ENCODE measurements around the gene TCERG1L. TPM values are rescaled to one million over a fixed set of nuclear protein-coding genes. Genes with fewer than 3 reads are reported as not detected.

The TCERG1L gene
- polyA plus RNA-seq, 3 donors from 2014 or later = not detected

DNA sequence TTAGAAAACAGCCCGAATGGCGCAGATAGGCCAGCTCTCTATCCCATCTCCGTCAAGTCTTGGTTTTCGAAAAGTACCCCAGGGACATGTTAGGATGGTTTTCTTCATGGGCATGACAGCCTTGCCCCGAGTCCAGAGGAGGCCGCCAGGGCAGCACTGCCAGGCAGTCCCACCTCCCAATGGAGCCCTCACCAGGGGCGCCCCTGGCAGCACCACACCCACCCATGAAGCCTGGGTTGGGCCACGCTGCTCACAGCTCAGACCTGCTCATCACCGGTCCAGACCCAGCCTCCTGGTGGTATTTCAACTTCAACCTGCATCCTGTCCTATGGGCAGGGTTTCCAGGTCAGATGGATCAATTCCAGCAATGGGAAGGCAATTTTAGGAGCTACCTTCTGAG, 53.3 kb downstream of the TCERG1L start:
- no peak for DNase-seq
- no peak overlapping the region for H3K4me3 Mint-ChIP-seq
- no peaks in the 10 kb centered on the region for H3K9me3 Mint-ChIP-seq
- H3K4me1 Mint-ChIP-seq = no peaks in the 10 kb centered on the region
- H3K36me3 Mint-ChIP-seq = no peaks in the 10 kb centered on the region
- peaks cover 3 to 8% (median 5%) of the 10 kb centered on the region in 3 donors for H3K27me3 Mint-ChIP-seq (ENCODE audit: low read depth in 3 of 3)
- H3K27ac Mint-ChIP-seq = no peak overlapping the region

DNA sequence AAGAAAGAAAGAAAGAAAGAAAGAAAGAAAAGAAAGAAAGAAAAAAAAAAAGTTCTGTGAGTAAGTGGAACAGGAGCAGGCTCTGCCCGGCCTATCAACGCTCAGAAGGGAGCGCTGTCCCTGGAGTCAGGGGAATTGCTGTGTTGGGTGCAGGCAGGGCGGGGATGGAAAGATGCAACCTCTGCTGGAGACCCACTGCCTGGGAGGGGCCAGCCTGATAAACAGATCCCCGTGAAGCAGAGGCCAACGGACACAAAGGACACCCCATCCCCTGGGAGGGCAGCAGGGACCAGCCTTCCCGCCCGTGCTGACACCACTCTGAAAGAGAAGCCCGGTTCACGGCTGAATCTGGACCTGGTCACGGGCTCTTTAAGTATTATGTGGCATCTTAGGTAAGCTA, 54.5 kb downstream of the TCERG1L start:
- Mint-ChIP-seq H3K4me1 (no peaks in the 10 kb centered on the region), H3K9me3 (no peaks in the 10 kb centered on the region), H3K27me3 (ENCODE audit: low read depth in 3 of 3) (peaks cover 3 to 8% (median 5%) of the 10 kb centered on the region in 3 donors), H3K27ac (no peak overlapping the region), H3K36me3 (no peaks in the 10 kb centered on the region), H3K4me3 (no peak overlapping the region)
- no peak for DNase-seq

- H3K36me3 Mint-ChIP-seq = no peaks in the 10 kb centered on the region
Observed at GRCh38 chr10:131254859-131255252, 56.7 kb downstream of the TCERG1L start.

GRCh38 chr10:131253931-131254858, 57.3 kb downstream of the TCERG1L start:
- Mint-ChIP-seq H3K9me3 (no peaks in the 10 kb centered on the region), H3K27ac (no peak overlapping the region), H3K36me3 (no peaks in the 10 kb centered on the region), H3K4me3 (no peak overlapping the region), H3K4me1 (no peaks in the 10 kb centered on the region), H3K27me3 (ENCODE audit: low read depth in 3 of 3) (peaks cover 3 to 8% (median 4%) of the 10 kb centered on the region in 3 donors)
- no peak for DNase-seq

More at GRCh38 chr10:131254859-131255252, 56.7 kb downstream of the TCERG1L start:
- H3K27ac Mint-ChIP-seq = no peak overlapping the region
- no peak for DNase-seq
- no peak overlapping the region for H3K4me3 Mint-ChIP-seq
- no peaks in the 10 kb centered on the region for H3K9me3 Mint-ChIP-seq
- H3K4me1 Mint-ChIP-seq = no peaks in the 10 kb centered on the region
- H3K27me3 Mint-ChIP-seq (ENCODE audit: low read depth in 3 of 3) = peaks cover 3 to 8% (median 4%) of the 10 kb centered on the region in 3 donors

DNA sequence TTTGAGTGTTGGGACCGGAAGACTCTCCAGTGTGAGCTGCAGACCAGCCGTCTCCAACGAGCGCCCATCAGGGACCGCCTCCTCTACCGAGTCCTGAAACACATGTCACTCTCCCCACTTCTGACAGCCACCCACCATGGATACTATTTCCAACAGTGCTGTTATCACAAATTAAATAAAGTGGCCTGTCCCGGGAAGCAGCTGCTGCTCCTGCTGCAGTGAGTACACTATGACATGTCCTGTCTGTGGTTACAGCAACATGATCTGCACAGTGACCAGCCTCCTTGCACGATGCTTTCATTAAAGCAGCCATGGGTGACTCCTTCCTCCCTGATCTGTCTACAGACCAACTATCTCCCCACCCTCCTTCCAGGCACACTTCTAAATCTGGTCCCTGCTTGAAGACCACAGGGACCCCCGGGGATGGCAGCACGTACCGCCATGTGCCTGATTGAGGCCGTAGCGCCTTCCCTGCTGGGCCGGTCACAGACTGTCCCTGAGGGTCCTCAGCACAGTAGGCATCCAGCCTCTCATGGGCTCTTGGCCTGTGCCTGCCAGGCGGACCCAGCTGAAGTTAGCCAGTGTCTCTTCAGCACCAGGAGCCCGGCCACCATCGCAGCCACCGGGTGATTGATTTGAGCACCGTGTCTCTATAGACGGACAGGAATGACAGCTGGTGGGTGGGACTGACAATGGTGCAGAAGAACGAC, 58.8 kb downstream of the TCERG1L start:
- H3K27ac Mint-ChIP-seq = no peak overlapping the region
- no peaks in the 10 kb centered on the region for H3K36me3 Mint-ChIP-seq
- no peak overlapping the region for H3K4me3 Mint-ChIP-seq
- H3K4me1 Mint-ChIP-seq = no peaks in the 10 kb centered on the region
- H3K27me3 Mint-ChIP-seq (ENCODE audit: low read depth in 3 of 3) = peaks cover 2 to 8% (median 6%) of the 10 kb centered on the region in 3 donors
- no peaks in the 10 kb centered on the region for H3K9me3 Mint-ChIP-seq
- no peak for DNase-seq

GRCh38 chr10:131251146-131251541, 60.4 kb downstream of the TCERG1L start:
- Mint-ChIP-seq H3K9me3 (no peaks in the 10 kb centered on the region), H3K36me3 (no peaks in the 10 kb centered on the region), H3K27ac (no peak overlapping the region), H3K27me3 (ENCODE audit: low read depth in 3 of 3) (peaks cover 2 to 8% (median 6%) of the 10 kb centered on the region in 3 donors), H3K4me3 (no peak overlapping the region), H3K4me1 (no peaks in the 10 kb centered on the region)
- DNase-seq = no peak

- Mint-ChIP-seq H3K9me3 (no peaks in the 10 kb centered on the region), H3K36me3 (no peaks in the 10 kb centered on the region), H3K27me3 (ENCODE audit: low read depth in 3 of 3) (peaks cover 2 to 8% (median 6%) of the 10 kb centered on the region in 3 donors), H3K4me1 (no peaks in the 10 kb centered on the region), H3K27ac (no peak overlapping the region), H3K4me3 (no peak overlapping the region)
- no peak for DNase-seq
Observed at GRCh38 chr10:131250454-131251145, 60.9 kb downstream of the TCERG1L start.

GRCh38 chr10:131249955-131250344, 61.6 kb downstream of the TCERG1L start:
- Mint-ChIP-seq H3K4me3 (no peak overlapping the region), H3K27me3 (ENCODE audit: low read depth in 3 of 3) (peaks cover 2 to 7% (median 6%) of the 10 kb centered on the region in 3 donors), H3K36me3 (no peaks in the 10 kb centered on the region), H3K9me3 (no peaks in the 10 kb centered on the region), H3K4me1 (no peaks in the 10 kb centered on the region), H3K27ac (no peak overlapping the region)
- no peak for DNase-seq

- Mint-ChIP-seq H3K27ac (no peak overlapping the region), H3K4me3 (no peak overlapping the region), H3K4me1 (no peaks in the 10 kb centered on the region), H3K9me3 (no peaks in the 10 kb centered on the region), H3K27me3 (ENCODE audit: low read depth in 3 of 3) (peaks cover 2 to 5% (median 2%) of the 10 kb centered on the region in 3 donors), H3K36me3 (no peaks in the 10 kb centered on the region)
- DNase-seq = no peak
Observed at GRCh38 chr10:131249238-131249954, 62.1 kb downstream of the TCERG1L start.

DNA sequence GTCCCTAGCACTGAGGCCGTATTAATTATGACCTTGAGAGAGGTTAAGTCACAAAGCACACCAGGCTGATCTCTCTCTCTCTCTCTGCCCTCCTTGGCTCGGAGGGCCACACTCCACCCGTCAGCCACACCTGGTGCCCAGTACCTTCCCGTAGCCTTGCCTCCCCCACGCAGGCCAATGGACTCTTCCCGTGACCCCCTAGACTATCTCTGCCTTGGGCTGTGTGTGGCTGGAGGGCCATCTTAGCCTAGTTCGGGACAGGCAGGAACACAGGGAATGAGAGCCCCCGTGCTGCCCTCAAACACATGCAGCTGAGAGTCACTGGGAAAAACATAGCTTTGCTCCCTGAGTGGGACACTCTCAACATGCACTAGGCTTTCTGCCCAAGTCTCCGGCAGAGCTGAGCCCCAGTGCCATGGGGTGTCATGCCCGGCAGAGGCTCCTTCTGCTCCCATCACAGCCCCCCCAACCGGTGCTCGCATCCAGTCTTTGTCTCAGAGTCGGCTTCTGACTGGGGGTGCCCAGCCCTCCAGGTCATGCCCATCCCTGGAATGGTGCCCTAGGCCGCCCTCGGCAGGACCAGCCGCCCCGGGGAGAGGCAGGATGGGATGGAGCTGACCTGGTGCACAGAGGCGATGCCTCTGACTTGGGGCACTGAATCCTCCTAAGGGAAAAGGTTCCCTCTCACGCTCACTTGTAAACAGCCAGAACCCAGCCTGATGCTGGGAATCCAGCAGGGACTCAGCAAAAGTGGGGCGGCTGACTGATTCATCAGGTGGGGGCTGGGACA, 63.0 kb downstream of the TCERG1L start:
- peaks cover 0 to 4% (median 2%) of the 10 kb centered on the region in 3 donors for H3K27me3 Mint-ChIP-seq (ENCODE audit: low read depth in 3 of 3)
- no peak for DNase-seq
- no peaks in the 10 kb centered on the region for H3K36me3 Mint-ChIP-seq
- no peak overlapping the region for H3K27ac Mint-ChIP-seq
- no peak overlapping the region for H3K4me3 Mint-ChIP-seq
- no peaks in the 10 kb centered on the region for H3K9me3 Mint-ChIP-seq
- no peaks in the 10 kb centered on the region for H3K4me1 Mint-ChIP-seq

GRCh38 chr10:131247873-131248272, 63.6 kb downstream of the TCERG1L start:
- no peak for DNase-seq
- H3K9me3 Mint-ChIP-seq = no peaks in the 10 kb centered on the region
- H3K27ac Mint-ChIP-seq = no peak overlapping the region
- H3K36me3 Mint-ChIP-seq = no peaks in the 10 kb centered on the region
- peaks cover 0 to 3% (median 2%) of the 10 kb centered on the region in 3 donors for H3K27me3 Mint-ChIP-seq (ENCODE audit: low read depth in 3 of 3)
- no peak overlapping the region for H3K4me3 Mint-ChIP-seq
- no peaks in the 10 kb centered on the region for H3K4me1 Mint-ChIP-seq

GRCh38 chr10:131246775-131247174, 64.7 kb downstream of the TCERG1L start:
- no peak for DNase-seq
- H3K4me1 Mint-ChIP-seq = no peaks in the 10 kb centered on the region
- no peaks in the 10 kb centered on the region for H3K36me3 Mint-ChIP-seq
- H3K4me3 Mint-ChIP-seq = no peak overlapping the region
- peaks cover 0 to 3% (median 2%) of the 10 kb centered on the region in 3 donors for H3K27me3 Mint-ChIP-seq (ENCODE audit: low read depth in 3 of 3)
- H3K27ac Mint-ChIP-seq = no peak overlapping the region
- H3K9me3 Mint-ChIP-seq = no peaks in the 10 kb centered on the region

DNA sequence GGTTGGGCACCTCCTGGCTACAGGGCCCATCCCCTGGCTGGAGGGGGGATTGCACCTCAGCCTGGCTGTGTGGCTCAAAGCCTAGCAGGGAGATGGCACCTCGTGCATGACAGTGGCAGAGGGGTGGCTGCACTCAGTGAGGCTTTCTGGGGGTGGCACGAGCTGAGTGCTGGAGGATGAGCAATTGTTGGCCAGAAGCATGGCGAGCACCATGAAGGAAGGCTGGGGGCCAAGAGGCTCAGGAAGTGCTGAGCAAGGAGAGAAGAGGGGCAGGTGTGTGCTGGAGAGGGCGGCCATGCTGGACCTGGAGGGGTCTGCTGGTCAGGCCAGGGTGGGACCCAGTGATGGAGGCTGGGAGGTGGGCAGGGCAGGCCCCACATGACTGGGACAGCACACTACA, 65.4 kb downstream of the TCERG1L start:
- no peaks in the 10 kb centered on the region for H3K4me1 Mint-ChIP-seq
- DNase-seq = no peak
- no peak overlapping the region for H3K4me3 Mint-ChIP-seq
- H3K9me3 Mint-ChIP-seq = no peaks in the 10 kb centered on the region
- H3K27me3 Mint-ChIP-seq (ENCODE audit: low read depth in 3 of 3) = peaks cover 0 to 3% (median 2%) of the 10 kb centered on the region in 3 donors
- no peaks in the 10 kb centered on the region for H3K36me3 Mint-ChIP-seq
- no peak overlapping the region for H3K27ac Mint-ChIP-seq

Measured in immature natural killer cell (primary cell).